ENCODE results near the gene MMP12.

- TF ChIP-seq CTCF (IDR thresholded peaks at IDR 0.05; ENCODE audit: low read depth, low read length) (no peak), POLR2A (IDR thresholded peaks at IDR 0.05; ENCODE audit: extremely low read depth, insufficient read length) (no peak)
Observed at GRCh38 chr11:102878595-102878994, 3.8 kb upstream of the MMP12 start.

Measured in NB4 (cell line).